Activated CD8-positive, alpha-beta T cell treated with anti-CD3 and anti-CD28 coated beads, Interleukin-2, amount 10 ng/mL, durations not matched to agents 7 days and 5 days (primary cell): Measurements from ENCODE around the gene RPRM. TPM values are rescaled to one million over a fixed set of nuclear protein-coding genes. Genes with fewer than 3 reads are reported as not detected.
"Not testable (repeated sequence)": the region's sequence is repeated elsewhere in the genome, so short reads cannot be mapped to it uniquely, and the experiment has no call there.

Source experiments
- ATAC-seq: fragments of 150-1000 bp; cut with Tn5 transposase; one replicate; pipeline ENCODE4 v1.10.0; 2021; ENCODE audit warnings: moderate library complexity
- CTCF ChIA-PET: fragments of 350-600 bp; sonication (Branson Sonifier 250); formaldehyde crosslinking; loops from one replicate; lab custom pipeline; 2021; ENCODE audit warnings: antibody characterized with exemption; lab: Charles Lee
- POLR2A ChIA-PET: fragments of 350-600 bp; sonication (Branson Sonifier 250); formaldehyde crosslinking; loops from one replicate; lab custom pipeline; 2021; ENCODE audit warnings: antibody characterized with exemption; lab: Charles Lee
- DNase-seq: peaks from one replicate; pipeline ENCODE4 v3.0.0-alpha.2; 2020
- H3K27ac Mint-ChIP-seq: one replicate; pipeline ENCODE4 v1.8.0; 2021; ENCODE audit warnings: mild to moderate bottlenecking, mixed read lengths
- H3K27me3 Mint-ChIP-seq: one replicate; pipeline ENCODE4 v1.8.0; 2021; ENCODE audit warnings: low read depth, mixed read lengths
- H3K36me3 Mint-ChIP-seq: one replicate; pipeline ENCODE4 v1.8.0; 2021; ENCODE audit warnings: low read depth, mixed read lengths
- H3K4me1 Mint-ChIP-seq: one replicate; pipeline ENCODE4 v1.8.0; 2021; ENCODE audit warnings: low read depth, mixed read lengths
- H3K4me3 Mint-ChIP-seq: one replicate; pipeline ENCODE4 v1.8.0; 2021; ENCODE audit warnings: mild to moderate bottlenecking, mixed read lengths
- H3K9me3 Mint-ChIP-seq: one replicate; pipeline ENCODE4 v1.8.0; 2022; ENCODE audit warnings: mixed read lengths; ENCODE audit not compliant: insufficient read depth
- total RNA-seq, 2 experiments: library from RNA; stranded (reverse); gene quantifications; one replicate each; pipeline ENCODE4 v1.2.3, GENCODE V29; 2021

The RPRM gene
- under 1 TPM; 0.16 to 0.24 TPM for total RNA-seq

GRCh38 chr2:153478289-153479261 lies at the start of gene RPRM:
Gene RPRM, minus strand, starts transcription at chr2:153478762. Its CDS starts 197 bp downstream, at chr2:153478565.
- H3K36me3 Mint-ChIP-seq: no peaks in the 10 kb centered on the region
- ATAC-seq (peak; percentile 95), DNase-seq (peak; percentile 67)
- H3K27me3 Mint-ChIP-seq: peaks cover 46% of the 10 kb centered on the region
- ChIA-PET CTCF (interaction anchor here (0.8 to 1.8 kb wide), 4 partner anchors 9 to 553 kb away, joined by 3 to 4 read pairs (median 3); no protein-coding TSS in a partner anchor), POLR2A (no interaction called here)
- H3K4me3 Mint-ChIP-seq: peak within 1 kb of the TSS; percentile 53
- peaks cover 10% of the 10 kb centered on the region for H3K4me1 Mint-ChIP-seq
- H3K27ac Mint-ChIP-seq: no peak within 1 kb of the TSS
- no peaks in the 10 kb centered on the region for H3K9me3 Mint-ChIP-seq

GRCh38 chr2:153519257-153519875 lies 40.8 kb upstream of the RPRM start:
- Mint-ChIP-seq H3K4me3 (no peak overlapping the region), H3K9me3 (no peaks in the 10 kb centered on the region), H3K27ac (no peak overlapping the region), H3K4me1 (no peaks in the 10 kb centered on the region), H3K27me3 (no peaks in the 10 kb centered on the region), H3K36me3 (no peaks in the 10 kb centered on the region)
- peak; percentile 66 for DNase-seq
- CTCF ChIA-PET: interaction anchor here (1.0 kb wide), 2 partner anchors 19 to 779 kb away, joined by 3 read pairs; no protein-coding TSS in a partner anchor
- POLR2A ChIA-PET: no interaction called here
- no peak for ATAC-seq

GRCh38 chr2:153512331-153512730 lies 33.8 kb upstream of the RPRM start:
- Mint-ChIP-seq H3K27me3 (no peaks in the 10 kb centered on the region), H3K36me3 (no peaks in the 10 kb centered on the region), H3K9me3 (no peaks in the 10 kb centered on the region), H3K4me1 (no peaks in the 10 kb centered on the region), H3K4me3 (no peak overlapping the region), H3K27ac (no peak overlapping the region)
- POLR2A ChIA-PET: no interaction called here
- ATAC-seq (no peak), DNase-seq (no peak)
- CTCF ChIA-PET: no interaction called here

- ATAC-seq (no peak), DNase-seq (no peak)
- Mint-ChIP-seq H3K4me1 (no peaks in the 10 kb centered on the region), H3K36me3 (no peaks in the 10 kb centered on the region), H3K4me3 (no peak overlapping the region), H3K27ac (no peak overlapping the region), H3K27me3 (no peaks in the 10 kb centered on the region), H3K9me3 (no peaks in the 10 kb centered on the region)
- POLR2A ChIA-PET: no interaction called here
- CTCF ChIA-PET: no interaction called here
These were observed 32.4 kb upstream of the RPRM start for GRCh38 chr2:153510996-153511395.

- H3K27ac Mint-ChIP-seq: no peak overlapping the region
- no peak overlapping the region for H3K4me3 Mint-ChIP-seq
- ATAC-seq: no peak
- DNase-seq: no peak
- no peaks in the 10 kb centered on the region for H3K27me3 Mint-ChIP-seq
- no peaks in the 10 kb centered on the region for H3K36me3 Mint-ChIP-seq
- H3K9me3 Mint-ChIP-seq: no peaks in the 10 kb centered on the region
- ChIA-PET POLR2A (no interaction called here), CTCF (no interaction called here)
- no peaks in the 10 kb centered on the region for H3K4me1 Mint-ChIP-seq
These were observed 30.6 kb upstream of the RPRM start for GRCh38 chr2:153509133-153509532.

- H3K36me3 Mint-ChIP-seq, POLR2A ChIA-PET, CTCF ChIA-PET, H3K4me3 Mint-ChIP-seq, H3K9me3 Mint-ChIP-seq, ATAC-seq, H3K27me3 Mint-ChIP-seq, H3K4me1 Mint-ChIP-seq, H3K27ac Mint-ChIP-seq, DNase-seq: not testable (repeated sequence)
These were observed 27.9 kb upstream of the RPRM start for GRCh38 chr2:153506499-153506898.

GRCh38 chr2:153499439-153499838 lies 20.9 kb upstream of the RPRM start:
- Mint-ChIP-seq H3K27me3 (no peaks in the 10 kb centered on the region), H3K9me3 (no peaks in the 10 kb centered on the region), H3K27ac (no peak overlapping the region), H3K36me3 (no peaks in the 10 kb centered on the region), H3K4me3 (no peak overlapping the region), H3K4me1 (no peaks in the 10 kb centered on the region)
- DNase-seq (no peak), ATAC-seq (no peak)
- POLR2A ChIA-PET: no interaction called here
- CTCF ChIA-PET: no interaction called here

- Mint-ChIP-seq H3K27me3 (peaks cover under 1% of the 10 kb centered on the region), H3K9me3 (no peaks in the 10 kb centered on the region), H3K4me1 (no peaks in the 10 kb centered on the region), H3K27ac (no peak overlapping the region), H3K36me3 (no peaks in the 10 kb centered on the region), H3K4me3 (no peak overlapping the region)
- CTCF ChIA-PET: no interaction called here
- DNase-seq (no peak), ATAC-seq (no peak)
- POLR2A ChIA-PET: no interaction called here
These were observed 19.5 kb upstream of the RPRM start for GRCh38 chr2:153497938-153498629.

- DNase-seq (no peak), ATAC-seq (no peak)
- CTCF ChIA-PET: no interaction called here
- H3K9me3 Mint-ChIP-seq: no peaks in the 10 kb centered on the region
- H3K36me3 Mint-ChIP-seq: no peaks in the 10 kb centered on the region
- POLR2A ChIA-PET: no interaction called here
- H3K27me3 Mint-ChIP-seq: peaks cover 3% of the 10 kb centered on the region
- no peak overlapping the region for H3K27ac Mint-ChIP-seq
- H3K4me3 Mint-ChIP-seq: no peak overlapping the region
- H3K4me1 Mint-ChIP-seq: no peaks in the 10 kb centered on the region
These were observed 17.2 kb upstream of the RPRM start for GRCh38 chr2:153495725-153496124.

GRCh38 chr2:153488072-153488471 lies 9.5 kb upstream of the RPRM start:
- DNase-seq: no peak
- ChIA-PET POLR2A (no interaction called here), CTCF (no interaction called here)
- no peak overlapping the region for H3K27ac Mint-ChIP-seq
- no peaks in the 10 kb centered on the region for H3K9me3 Mint-ChIP-seq
- H3K36me3 Mint-ChIP-seq: no peaks in the 10 kb centered on the region
- no peak for ATAC-seq
- no peak overlapping the region for H3K4me3 Mint-ChIP-seq
- H3K4me1 Mint-ChIP-seq: no peaks in the 10 kb centered on the region
- peaks cover 2% of the 10 kb centered on the region for H3K27me3 Mint-ChIP-seq

GRCh38 chr2:153487448-153487847 lies 8.9 kb upstream of the RPRM start:
- H3K4me1 Mint-ChIP-seq: no peaks in the 10 kb centered on the region
- DNase-seq: no peak
- no peak overlapping the region for H3K27ac Mint-ChIP-seq
- ATAC-seq: no peak
- no peak overlapping the region for H3K4me3 Mint-ChIP-seq
- no peaks in the 10 kb centered on the region for H3K27me3 Mint-ChIP-seq
- CTCF ChIA-PET: no interaction called here
- POLR2A ChIA-PET: no interaction called here
- no peaks in the 10 kb centered on the region for H3K9me3 Mint-ChIP-seq
- no peaks in the 10 kb centered on the region for H3K36me3 Mint-ChIP-seq
